ENCODE measurements around the gene MLST8. TPM values are rescaled to one million over a fixed set of nuclear protein-coding genes. Genes with fewer than 3 reads are reported as not detected.

MLST8 gene
- total RNA-seq, 1 donor: 30.8 TPM

- H4K20me1 ChIP-seq (ENCODE audit: insufficient read depth, low read length): peaks cover 47% of the 10 kb centered on the region
- H3K27me3 ChIP-seq (ENCODE audit: insufficient read depth, low read length): no peaks in the 10 kb centered on the region
- H3K79me2 ChIP-seq (ENCODE audit: insufficient read depth, low read length): peaks cover 46% of the 10 kb centered on the region
- no peaks in the 10 kb centered on the region for H3K9me3 ChIP-seq (ENCODE audit: low read depth, low read length)
- TF ChIP-seq CTCF (IDR thresholded peaks at IDR 0.05; ENCODE audit: extremely low read depth, low read depth, low read length): no peak
- peaks cover 42% of the 10 kb centered on the region for H3K36me3 ChIP-seq (ENCODE audit: insufficient read depth, low read length)
- no peak overlapping the region for H3K4me3 ChIP-seq (ENCODE audit: insufficient read depth, low read length)
- no peak overlapping the region for H3K27ac ChIP-seq (ENCODE audit: low read depth, low read length)
- H3K4me2 ChIP-seq (ENCODE audit: insufficient read depth, low read length): no peak overlapping the region
- H3K4me1 ChIP-seq (ENCODE audit: insufficient read depth, low read length): peaks cover 7% of the 10 kb centered on the region
- DNase-seq (ENCODE audit: insufficient read length, low spot score, missing footprints): no peak
- H2AFZ ChIP-seq (ENCODE audit: low read length): no peak overlapping the region
These were observed 25.1 kb downstream of the MLST8 start for GRCh38 chr16:2230376-2230775.

- H3K9me3 ChIP-seq (ENCODE audit: low read depth, low read length): no peaks in the 10 kb centered on the region
- DNase-seq (ENCODE audit: insufficient read length, low spot score, missing footprints): no peak
- H3K27me3 ChIP-seq (ENCODE audit: insufficient read depth, low read length): peaks cover 3% of the 10 kb centered on the region
- peaks cover 37% of the 10 kb centered on the region for H3K79me2 ChIP-seq (ENCODE audit: insufficient read depth, low read length)
- H4K20me1 ChIP-seq (ENCODE audit: insufficient read depth, low read length): peaks cover 48% of the 10 kb centered on the region
- H3K4me2 ChIP-seq (ENCODE audit: insufficient read depth, low read length): no peak overlapping the region
- TF ChIP-seq CTCF (IDR thresholded peaks at IDR 0.05; ENCODE audit: extremely low read depth, low read depth, low read length): no peak
- no peak overlapping the region for H3K4me3 ChIP-seq (ENCODE audit: insufficient read depth, low read length)
- H2AFZ ChIP-seq (ENCODE audit: low read length): no peak overlapping the region
- peaks cover 45% of the 10 kb centered on the region for H3K36me3 ChIP-seq (ENCODE audit: insufficient read depth, low read length)
- H3K27ac ChIP-seq (ENCODE audit: low read depth, low read length): no peak overlapping the region
- H3K4me1 ChIP-seq (ENCODE audit: insufficient read depth, low read length): peaks cover 4% of the 10 kb centered on the region
These were observed 26.0 kb downstream of the MLST8 start for GRCh38 chr16:2231016-2231931.

GRCh38 chr16:2232094-2232990 is 27.1 kb downstream of the MLST8 start:
- no peak for DNase-seq (ENCODE audit: insufficient read length, low spot score, missing footprints)
- H3K9me3 ChIP-seq (ENCODE audit: low read depth, low read length): no peaks in the 10 kb centered on the region
- peaks cover 27% of the 10 kb centered on the region for H3K79me2 ChIP-seq (ENCODE audit: insufficient read depth, low read length)
- H3K4me1 ChIP-seq (ENCODE audit: insufficient read depth, low read length): peaks cover 6% of the 10 kb centered on the region
- no peak overlapping the region for H3K4me3 ChIP-seq (ENCODE audit: insufficient read depth, low read length)
- no peak for TF ChIP-seq CTCF (IDR thresholded peaks at IDR 0.05; ENCODE audit: extremely low read depth, low read depth, low read length)
- H2AFZ ChIP-seq (ENCODE audit: low read length): no peak overlapping the region
- peaks cover 42% of the 10 kb centered on the region for H3K36me3 ChIP-seq (ENCODE audit: insufficient read depth, low read length)
- peaks cover 13% of the 10 kb centered on the region for H3K27me3 ChIP-seq (ENCODE audit: insufficient read depth, low read length)
- H3K27ac ChIP-seq (ENCODE audit: low read depth, low read length): no peak overlapping the region
- H4K20me1 ChIP-seq (ENCODE audit: insufficient read depth, low read length): peaks cover 43% of the 10 kb centered on the region
- H3K4me2 ChIP-seq (ENCODE audit: insufficient read depth, low read length): no peak overlapping the region

Measured in osteoblast (primary cell).